Fibroblast of lung (primary cell): Measurements from ENCODE around the gene REPIN1. TPM values are rescaled to one million over a fixed set of nuclear protein-coding genes. Genes with fewer than 3 reads are reported as not detected.

ENCODE experiments used
- DNase-seq, 2 donors: peaks; one replicate each; pipeline versions ENCODE4 v3.0.0 to v3.0.0-alpha.2; 2010; ENCODE audit warnings: low read depth in 2 of 2
- H2AFZ ChIP-seq: 2 replicates; pipeline ENCODE4 v1.5.1; 2012; ENCODE audit warnings: low read length, control low read depth, inconsistent platforms
- H3K27ac ChIP-seq: 2 replicates; pipeline ENCODE4 v1.5.1; 2011; ENCODE audit warnings: low read length, control low read depth; ENCODE audit not compliant: insufficient read depth
- H3K27me3 ChIP-seq: 2 replicates; pipeline ENCODE4 v1.5.1; 2011; ENCODE audit warnings: mild to moderate bottlenecking, low read length; ENCODE audit not compliant: control insufficient read depth, insufficient read depth
- H3K36me3 ChIP-seq: 2 replicates; pipeline ENCODE4 v1.5.1; 2011; ENCODE audit warnings: low read length; ENCODE audit not compliant: control insufficient read depth, insufficient read depth
- H3K4me1 ChIP-seq: 2 replicates; pipeline ENCODE4 v1.5.1; 2011; ENCODE audit warnings: low read length; ENCODE audit not compliant: control insufficient read depth, insufficient read depth; ENCODE audit errors: extremely low read depth
- H3K4me2 ChIP-seq: 2 replicates; pipeline ENCODE4 v1.5.1; 2011; ENCODE audit warnings: low read length, control low read depth; ENCODE audit not compliant: insufficient read depth; ENCODE audit errors: extremely low read depth
- H3K4me3 ChIP-seq, 4 experiments: fragments of 200-600 bp in 1 of 4; sonication (generic) in 1 of 4; replicated peaks in 1 of 4; 2 replicates each; pipeline ENCODE4 v1.5.1; 2011 to 2016; ENCODE audit warnings: low read length in 4 of 4, low read depth in 3 of 4, mild to moderate bottlenecking in 3 of 4, control low read depth in 2 of 4, inconsistent platforms in 1 of 4, mixed read lengths in 1 of 4; ENCODE audit not compliant: insufficient read depth in 1 of 4; ENCODE audit errors: control extremely low read depth in 1 of 4
- H3K79me2 ChIP-seq: 2 replicates; pipeline ENCODE4 v1.5.1; 2012; ENCODE audit warnings: mild to moderate bottlenecking, low read length, inconsistent platforms; ENCODE audit not compliant: control insufficient read depth, insufficient read depth
- H3K9ac ChIP-seq: 2 replicates; pipeline ENCODE4 v1.5.1; 2011; ENCODE audit warnings: mild to moderate bottlenecking, low read length, control low read depth; ENCODE audit not compliant: insufficient read depth
- H3K9me3 ChIP-seq: 2 replicates; pipeline ENCODE4 v1.5.1; 2012; ENCODE audit warnings: low read depth, low read length; ENCODE audit not compliant: control insufficient read depth, insufficient read depth
- H4K20me1 ChIP-seq: 2 replicates; pipeline ENCODE4 v1.5.1; 2011; ENCODE audit warnings: low read length; ENCODE audit not compliant: control insufficient read depth, insufficient read depth; ENCODE audit errors: extremely low read depth
- CTCF ChIP-seq, 2 donors: IDR thresholded peaks in 1 of 2; conservative IDR thresholded peaks in 1 of 2; 1 replicate in 1 of 2; 2 replicates in 1 of 2; pipeline ENCODE4 v1.5.1; 2011 to 2012; ENCODE audit warnings: low read length in 2 of 2, control low read depth in 1 of 2, inconsistent platforms in 1 of 2, low read depth in 1 of 2, mild to moderate bottlenecking in 1 of 2
- EZH2 ChIP-seq: IDR thresholded peaks from 2 replicates; pipeline ENCODE4 v1.5.1; 2012; ENCODE audit warnings: low read length, control low read depth, mild to moderate bottlenecking; ENCODE audit errors: missing control alignments
- polyA plus RNA-seq, 2 donors: library from polyadenylated mRNA; depleted of rRNA in 1 of 2; stranded (reverse) in 1 of 2; unstranded in 1 of 2; fragments of >200 nt; gene quantifications; 2 replicates each; pipeline ENCODE4 v1.2.1, GENCODE V29; 2011 to 2012; ENCODE audit warnings: missing spikeins in 1 of 2
- total RNA-seq: library from RNA; depleted of rRNA; stranded (reverse); fragments of >200 nt; gene quantifications from 2 replicates; pipeline ENCODE4 v1.2.1, GENCODE V29; 2014

REPIN1 gene
- total and polyA plus RNA-seq, 2 donors (not counting 1 experiment from before 2014, with no cell fraction given), result 20.8 to 41.3 TPM

GRCh38 chr7:150400788-150401423, 32.3 kb downstream of the REPIN1 start:
- DNase-seq, result no peak
- H3K36me3 ChIP-seq, result peaks cover 2% of the 10 kb centered on the region
- H3K9me3 ChIP-seq, result no peaks in the 10 kb centered on the region
- TF ChIP-seq CTCF (conservative IDR thresholded peaks at IDR 0.05 in 1 of 2, IDR thresholded peaks at IDR 0.05 in 1 of 2; ENCODE audit: low read depth in 1 of 2, low read length in 2 of 2), result no peak
- TF ChIP-seq EZH2, result no peak
- no peaks in the 10 kb centered on the region for H4K20me1 ChIP-seq
- no peak overlapping the region for H3K4me3 ChIP-seq
- H2AFZ ChIP-seq, result no peak overlapping the region
- H3K9ac ChIP-seq, result no peak overlapping the region
- no peak overlapping the region for H3K4me2 ChIP-seq
- no peaks in the 10 kb centered on the region for H3K79me2 ChIP-seq
- H3K27me3 ChIP-seq, result no peaks in the 10 kb centered on the region
- no peak overlapping the region for H3K27ac ChIP-seq
- peaks cover 2% of the 10 kb centered on the region for H3K4me1 ChIP-seq

GRCh38 chr7:150401424-150401790, 32.8 kb downstream of the REPIN1 start:
- no peaks in the 10 kb centered on the region for H3K27me3 ChIP-seq
- DNase-seq, result no peak
- TF ChIP-seq EZH2 (no peak), CTCF (conservative IDR thresholded peaks at IDR 0.05 in 1 of 2, IDR thresholded peaks at IDR 0.05 in 1 of 2; ENCODE audit: low read depth in 1 of 2, low read length in 2 of 2) (no peak)

DNA sequence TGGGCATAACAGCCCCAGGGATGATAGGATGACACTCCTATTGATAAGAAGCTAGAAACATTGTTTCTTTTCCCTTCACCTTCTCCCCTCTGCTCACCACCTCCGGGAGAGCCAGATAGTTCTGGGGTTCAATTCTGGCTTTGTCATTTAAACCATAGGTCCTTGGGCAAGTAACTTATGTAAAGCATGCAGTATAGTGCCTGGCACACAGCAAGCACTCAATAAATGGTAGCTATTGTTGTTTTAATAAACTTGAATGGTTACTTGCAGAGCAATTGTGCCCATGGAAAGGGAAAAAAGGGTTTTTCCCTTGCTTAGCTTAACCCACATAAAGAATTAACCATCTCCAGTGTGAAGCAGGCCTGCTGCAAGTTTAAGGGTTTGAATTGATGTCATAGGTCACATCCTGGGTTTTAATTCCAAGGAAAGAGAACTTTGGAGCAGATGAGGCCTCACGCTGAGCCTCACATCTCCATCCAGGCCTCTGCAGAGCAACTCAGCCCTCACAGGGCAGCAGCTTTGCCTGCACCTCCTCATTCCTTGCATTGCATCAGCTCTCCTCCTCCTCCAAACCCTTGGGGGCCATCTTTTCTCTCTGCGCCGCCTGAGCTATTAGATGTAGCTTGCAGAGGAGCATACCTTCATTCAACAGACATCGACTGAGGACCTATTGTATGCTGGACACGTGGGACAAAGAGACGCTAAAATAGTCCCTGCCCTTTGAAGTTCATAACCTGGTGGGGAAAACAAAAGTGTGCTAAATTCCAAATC, 33.4 kb downstream of the REPIN1 start:
- Histone ChIP-seq H4K20me1 (no peaks in the 10 kb centered on the region), H3K36me3 (peaks cover 2% of the 10 kb centered on the region), H3K4me3 (no peak overlapping the region), H2AFZ (no peak overlapping the region), H3K27ac (no peak overlapping the region), H3K27me3 (no peaks in the 10 kb centered on the region), H3K79me2 (no peaks in the 10 kb centered on the region), H3K9me3 (no peaks in the 10 kb centered on the region), H3K4me1 (peaks cover 10% of the 10 kb centered on the region), H3K4me2 (no peak overlapping the region), H3K9ac (no peak overlapping the region)
- no peak for TF ChIP-seq CTCF (conservative IDR thresholded peaks at IDR 0.05 in 1 of 2, IDR thresholded peaks at IDR 0.05 in 1 of 2; ENCODE audit: low read depth in 1 of 2, low read length in 2 of 2)
- TF ChIP-seq EZH2, result no peak
- no peak for DNase-seq

More at GRCh38 chr7:150401424-150401790, 32.8 kb downstream of the REPIN1 start:
- H4K20me1 ChIP-seq, result no peaks in the 10 kb centered on the region
- no peak overlapping the region for H3K4me2 ChIP-seq
- H3K79me2 ChIP-seq, result no peaks in the 10 kb centered on the region
- H3K27ac ChIP-seq, result no peak overlapping the region
- peaks cover 7% of the 10 kb centered on the region for H3K4me1 ChIP-seq
- peaks cover 2% of the 10 kb centered on the region for H3K36me3 ChIP-seq
- H3K9me3 ChIP-seq, result no peaks in the 10 kb centered on the region
- no peak overlapping the region for H3K9ac ChIP-seq
- no peak overlapping the region for H3K4me3 ChIP-seq
- H2AFZ ChIP-seq, result no peak overlapping the region
